GM18861 (cell line): Measurements from ENCODE around the gene IL17RA.
"Not testable (repeated sequence)": the region's sequence is repeated elsewhere in the genome, so short reads cannot be mapped to it uniquely, and the experiment has no call there.

Source experiments
- ATAC-seq: cut with Tn5 transposase; IDR thresholded peaks from one replicate; pipeline ENCODE4 v1.9.1; 2021; ENCODE audit not compliant: unreplicated experiment

Gene IL17RA, protein sequence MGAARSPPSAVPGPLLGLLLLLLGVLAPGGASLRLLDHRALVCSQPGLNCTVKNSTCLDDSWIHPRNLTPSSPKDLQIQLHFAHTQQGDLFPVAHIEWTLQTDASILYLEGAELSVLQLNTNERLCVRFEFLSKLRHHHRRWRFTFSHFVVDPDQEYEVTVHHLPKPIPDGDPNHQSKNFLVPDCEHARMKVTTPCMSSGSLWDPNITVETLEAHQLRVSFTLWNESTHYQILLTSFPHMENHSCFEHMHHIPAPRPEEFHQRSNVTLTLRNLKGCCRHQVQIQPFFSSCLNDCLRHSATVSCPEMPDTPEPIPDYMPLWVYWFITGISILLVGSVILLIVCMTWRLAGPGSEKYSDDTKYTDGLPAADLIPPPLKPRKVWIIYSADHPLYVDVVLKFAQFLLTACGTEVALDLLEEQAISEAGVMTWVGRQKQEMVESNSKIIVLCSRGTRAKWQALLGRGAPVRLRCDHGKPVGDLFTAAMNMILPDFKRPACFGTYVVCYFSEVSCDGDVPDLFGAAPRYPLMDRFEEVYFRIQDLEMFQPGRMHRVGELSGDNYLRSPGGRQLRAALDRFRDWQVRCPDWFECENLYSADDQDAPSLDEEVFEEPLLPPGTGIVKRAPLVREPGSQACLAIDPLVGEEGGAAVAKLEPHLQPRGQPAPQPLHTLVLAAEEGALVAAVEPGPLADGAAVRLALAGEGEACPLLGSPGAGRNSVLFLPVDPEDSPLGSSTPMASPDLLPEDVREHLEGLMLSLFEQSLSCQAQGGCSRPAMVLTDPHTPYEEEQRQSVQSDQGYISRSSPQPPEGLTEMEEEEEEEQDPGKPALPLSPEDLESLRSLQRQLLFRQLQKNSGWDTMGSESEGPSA

DNA sequence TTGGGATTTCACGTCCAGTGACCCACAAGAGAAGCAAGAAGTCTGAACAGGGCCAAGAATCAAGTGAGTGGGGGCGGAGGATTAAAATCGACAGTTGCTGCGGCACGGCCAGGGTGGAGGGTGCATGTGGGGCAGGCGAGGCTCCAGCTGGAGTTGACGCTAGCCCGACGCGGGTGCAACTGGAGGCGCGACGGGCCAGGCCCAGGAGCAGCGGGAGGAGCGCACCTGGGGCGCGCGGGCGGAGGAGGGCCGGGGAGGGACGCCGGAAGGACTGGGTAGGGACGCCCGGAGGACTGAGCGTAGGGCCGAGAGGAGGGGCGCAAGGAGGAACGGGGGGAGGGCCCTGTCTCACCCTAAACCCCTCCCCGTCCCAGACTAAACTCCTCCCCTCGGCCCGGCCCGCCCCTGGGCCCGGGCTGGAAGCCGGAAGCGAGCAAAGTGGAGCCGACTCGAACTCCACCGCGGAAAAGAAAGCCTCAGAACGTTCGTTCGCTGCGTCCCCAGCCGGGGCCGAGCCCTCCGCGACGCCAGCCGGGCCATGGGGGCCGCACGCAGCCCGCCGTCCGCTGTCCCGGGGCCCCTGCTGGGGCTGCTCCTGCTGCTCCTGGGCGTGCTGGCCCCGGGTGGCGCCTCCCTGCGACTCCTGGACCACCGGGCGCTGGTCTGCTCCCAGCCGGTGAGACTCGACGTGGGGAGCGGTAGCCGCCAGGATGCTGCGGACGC lies at the start of gene IL17RA:
Gene IL17RA, plus strand, starts transcription at position 447 of the 723 bp plus-strand sequence. Its CDS starts 92 bp downstream, at position 539.
- peak; percentile 82 for ATAC-seq

DNA sequence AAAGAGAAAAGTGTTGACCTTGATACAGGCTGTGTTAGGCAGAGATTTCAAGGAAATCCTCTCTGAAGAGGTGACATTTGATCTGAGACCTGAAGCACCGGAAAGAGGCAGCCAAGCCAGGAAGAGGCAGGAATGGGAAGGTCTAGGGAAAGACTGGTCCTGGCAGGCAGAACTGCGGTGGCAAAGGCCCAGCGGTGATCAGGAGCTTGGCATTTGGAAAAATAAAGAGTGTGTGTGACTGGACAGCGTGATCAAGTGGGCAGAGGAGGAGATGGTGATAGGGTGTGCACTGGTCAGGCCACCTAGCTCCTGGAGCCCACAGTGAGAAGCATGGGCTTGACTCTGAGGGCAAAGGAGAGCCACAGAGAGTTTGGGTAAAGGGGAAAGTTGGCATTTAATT lies 49.6 kb upstream of the IL17RA start:
- ATAC-seq: no peak

DNA sequence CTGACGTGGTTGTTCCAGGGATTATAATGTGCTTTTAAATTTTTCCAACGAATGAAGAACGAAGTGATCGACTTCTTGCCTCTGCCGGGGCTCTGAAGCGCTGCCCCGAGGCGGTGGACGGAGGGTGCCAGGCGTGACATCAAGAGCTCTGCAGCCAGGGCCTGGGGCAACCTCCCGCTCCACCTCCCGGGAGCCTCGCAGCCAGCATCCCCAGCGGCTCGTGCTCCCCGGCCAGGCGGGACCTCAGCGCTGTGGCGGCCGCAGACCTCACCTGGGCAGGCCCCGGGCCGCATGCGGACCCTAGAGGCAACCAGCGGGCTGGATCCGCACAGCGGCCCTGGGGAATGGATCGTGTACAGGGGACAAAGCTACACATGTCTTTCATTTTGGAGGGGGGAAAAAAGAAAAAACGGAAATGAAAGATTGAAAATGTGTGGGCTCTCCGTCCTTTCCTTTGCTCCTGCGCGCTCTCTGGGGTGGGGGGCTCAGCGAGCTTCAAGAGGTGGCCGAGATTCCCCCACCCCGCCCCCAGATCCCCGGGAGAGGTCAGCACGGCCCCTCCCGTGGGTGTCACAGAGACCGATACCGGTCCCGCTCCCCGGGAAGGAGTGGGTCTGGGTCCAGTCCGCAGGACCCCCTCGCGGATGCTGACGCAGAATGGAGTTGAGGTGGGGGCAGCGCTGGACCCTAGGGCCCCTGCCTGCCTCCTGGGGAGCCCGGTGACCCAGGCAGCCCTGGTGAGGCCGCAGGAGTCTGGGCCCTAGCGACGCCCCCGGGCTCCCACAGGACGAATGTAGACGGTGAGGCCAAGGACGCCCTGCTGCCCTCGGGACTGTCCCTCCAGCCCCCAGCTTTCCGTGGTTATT lies 48.6 kb upstream of the IL17RA start:
- not testable (repeated sequence) for ATAC-seq

DNA sequence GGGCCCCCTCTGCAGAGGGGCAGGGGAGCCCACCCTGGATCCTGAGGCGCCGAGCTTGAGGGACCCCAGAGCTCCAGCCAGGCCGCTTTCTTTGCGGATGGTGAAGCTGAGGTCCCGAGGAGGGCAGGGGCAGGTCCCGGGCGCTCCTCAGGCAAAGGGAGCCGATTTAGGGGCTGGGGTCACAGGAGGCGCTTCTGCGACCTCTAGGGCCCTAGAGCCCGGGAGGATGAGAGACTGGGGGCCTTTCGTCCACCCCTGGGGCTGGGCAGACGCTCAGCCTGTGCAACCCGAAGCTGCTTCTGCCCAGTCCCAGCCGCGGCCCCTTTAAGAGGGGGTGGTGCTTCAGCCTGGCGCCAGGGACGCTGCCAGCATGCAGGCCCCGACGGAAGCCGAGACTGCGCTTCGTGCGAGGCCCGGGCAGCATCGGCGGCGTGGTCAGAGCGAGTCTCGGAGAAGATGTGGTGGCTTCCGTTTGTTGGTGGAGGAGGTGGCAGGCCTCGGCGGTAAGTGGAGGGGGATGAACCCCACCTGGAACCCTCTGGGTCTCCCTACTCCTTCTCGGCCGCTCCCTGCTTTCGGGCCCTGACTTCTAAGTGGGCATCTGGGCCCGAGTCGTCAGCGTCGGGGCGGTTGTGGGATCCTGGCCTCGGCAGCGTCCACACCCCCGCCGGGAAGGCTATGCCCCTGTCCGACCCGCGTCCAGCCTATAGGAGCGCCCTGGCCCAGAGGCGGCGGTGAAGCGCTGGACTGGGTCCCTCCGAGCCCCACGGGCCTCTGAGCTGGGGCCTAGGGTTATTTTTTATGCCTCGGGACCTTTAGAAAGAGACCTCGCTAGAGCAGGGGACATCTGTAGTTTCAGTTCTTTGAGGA lies 47.7 kb upstream of the IL17RA start:
- not testable (repeated sequence) for ATAC-seq

DNA sequence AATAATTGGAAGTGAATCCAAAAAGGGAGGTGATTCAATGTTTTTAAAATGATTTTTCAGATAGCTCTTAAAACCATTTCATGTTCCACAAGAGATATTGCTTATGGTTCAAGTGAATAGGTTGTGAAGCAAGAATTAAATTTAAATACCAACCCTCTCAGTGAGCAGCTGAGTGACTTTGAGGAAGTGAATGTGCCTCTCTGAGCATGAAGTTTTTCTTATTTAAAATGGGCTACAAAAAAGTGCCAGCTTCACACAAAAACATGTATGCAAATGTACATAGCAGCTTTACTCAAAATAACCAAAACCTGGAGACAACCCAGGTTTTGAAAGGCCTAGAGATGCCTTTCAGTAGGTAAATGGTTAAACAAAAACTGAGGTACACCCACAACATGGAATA lies 41.3 kb upstream of the IL17RA start:
- no peak for ATAC-seq

DNA sequence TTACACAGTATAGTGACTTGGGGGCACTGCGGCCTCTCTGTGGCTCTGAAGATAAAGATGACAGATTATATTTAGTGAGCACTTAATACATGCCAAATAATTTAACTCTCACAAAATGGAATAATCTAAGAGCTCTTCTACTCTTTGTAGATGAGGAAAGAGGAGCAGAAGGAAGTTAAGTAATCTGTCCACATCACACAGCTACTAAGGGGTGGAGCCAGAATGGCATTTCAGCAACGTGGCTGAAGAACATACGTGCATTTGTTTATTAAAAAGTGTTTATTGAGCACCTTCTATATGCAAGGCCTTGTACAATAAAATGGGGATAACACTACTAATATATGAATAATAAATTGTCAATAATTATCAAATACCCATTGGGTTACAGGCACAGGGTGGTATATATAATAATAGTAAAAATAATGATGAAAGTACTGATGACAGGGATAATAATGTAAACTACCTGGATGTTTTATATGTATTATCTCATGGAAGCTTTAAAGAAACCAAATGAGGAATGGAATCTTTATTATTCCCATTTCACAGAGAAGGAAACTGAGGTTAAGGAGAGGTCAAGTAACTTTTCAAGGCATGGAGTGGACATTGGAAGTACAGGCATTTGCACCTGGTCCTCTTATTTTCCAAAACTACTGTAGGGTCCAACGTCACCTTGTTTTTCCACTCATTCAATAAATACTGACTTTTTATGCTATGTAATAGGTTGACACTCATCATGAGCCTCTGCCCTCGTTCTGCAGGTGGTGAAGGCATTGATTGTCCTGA lies 38.0 kb upstream of the IL17RA start:
- no peak for ATAC-seq

DNA sequence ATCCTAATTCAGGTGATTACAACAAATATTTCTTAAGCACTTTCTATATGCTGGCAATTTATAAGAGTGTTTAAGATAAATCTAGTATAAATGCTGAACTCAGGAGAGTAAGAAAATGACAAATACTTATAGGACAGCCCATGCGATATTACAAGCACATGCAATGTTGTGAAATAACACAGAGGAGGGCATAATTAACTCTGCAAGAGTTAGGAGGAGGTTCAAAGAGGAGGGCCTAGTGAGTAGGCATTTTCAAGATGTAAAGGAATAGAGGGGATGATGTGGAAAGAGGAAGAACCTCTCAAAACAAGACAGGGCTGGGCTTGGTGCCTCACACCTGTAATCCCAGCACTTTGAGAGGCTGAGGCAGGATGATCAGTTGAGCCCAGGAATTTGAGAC lies 37.1 kb upstream of the IL17RA start:
- ATAC-seq: no peak

DNA sequence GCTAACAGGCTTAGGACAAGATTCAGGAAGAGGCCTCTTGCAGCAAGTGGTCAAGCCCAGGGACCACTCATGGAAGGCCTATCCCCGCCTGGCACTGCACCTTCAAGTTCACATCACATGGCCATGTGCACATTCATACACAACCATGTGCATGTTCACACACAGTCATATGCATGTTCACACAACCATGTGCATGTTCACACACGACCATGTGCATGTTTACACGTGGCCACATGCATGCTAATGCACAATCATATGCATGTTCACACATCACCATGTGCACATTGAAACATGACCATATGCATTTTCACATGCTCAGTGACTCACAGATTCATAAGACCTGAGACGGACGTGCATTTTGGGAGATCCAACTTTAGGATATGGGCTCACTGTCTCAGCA lies 28.7 kb upstream of the IL17RA start:
- ATAC-seq: no peak

DNA sequence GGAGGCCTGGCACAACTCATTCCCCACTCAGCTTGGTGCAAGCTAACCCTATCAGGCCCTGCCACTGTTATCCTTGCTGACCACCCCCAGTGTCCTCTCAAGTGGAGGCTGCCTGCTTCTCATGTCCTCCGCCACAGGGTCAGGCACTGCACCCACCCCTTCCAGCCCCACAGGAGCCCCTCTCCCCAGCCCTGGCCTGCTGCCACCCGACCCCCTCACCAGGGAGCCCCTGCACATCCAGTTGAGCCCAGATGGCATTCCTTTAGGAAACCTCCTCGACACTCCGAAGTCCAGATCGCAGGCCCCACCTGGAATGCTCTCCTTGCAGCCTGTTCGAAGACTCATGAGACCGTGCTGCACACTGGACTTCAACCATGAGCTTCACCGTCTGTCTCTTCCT lies 28.0 kb upstream of the IL17RA start:
- ATAC-seq: no peak

DNA sequence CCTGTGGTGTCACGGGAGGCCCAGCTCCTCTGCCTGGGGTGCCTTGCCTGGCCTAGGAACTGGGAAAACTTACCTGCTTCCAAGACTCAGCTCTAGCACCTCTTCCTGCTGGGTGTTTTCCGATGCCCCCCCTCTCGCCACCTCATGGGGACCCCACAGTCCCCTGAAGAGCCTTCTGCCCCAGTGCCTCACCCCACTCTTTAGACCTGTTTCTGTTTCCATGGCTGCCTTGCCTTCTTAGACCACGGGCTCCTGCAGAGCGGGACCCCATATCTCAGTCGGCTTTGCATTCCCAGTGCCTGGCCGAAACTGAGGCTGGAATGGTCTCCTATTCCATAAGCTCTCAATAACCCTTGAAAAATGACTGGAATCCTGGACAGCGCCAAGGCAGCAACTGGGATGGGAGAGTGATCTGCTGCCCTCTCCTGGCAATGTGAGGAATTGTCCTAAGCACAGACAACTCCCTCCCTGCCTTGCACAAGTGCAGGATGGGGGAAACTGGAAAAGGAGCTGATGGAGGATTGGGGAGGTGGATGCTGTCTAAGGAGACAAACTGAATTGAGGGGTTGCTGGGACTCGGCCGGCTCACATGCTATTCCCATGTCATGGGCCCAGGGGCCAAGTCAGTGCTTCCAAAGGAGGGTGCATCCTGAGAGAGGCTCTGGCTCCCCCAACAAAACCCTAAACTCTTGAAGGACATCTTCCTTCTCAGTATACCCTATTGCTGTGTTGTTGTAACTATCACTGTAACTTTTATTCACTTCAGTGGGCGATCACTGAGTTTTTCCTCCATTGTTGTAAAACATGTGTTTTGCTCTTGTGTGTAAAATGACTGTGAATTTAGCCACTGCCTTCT lies 26.6 kb upstream of the IL17RA start:
- ATAC-seq: no peak

DNA sequence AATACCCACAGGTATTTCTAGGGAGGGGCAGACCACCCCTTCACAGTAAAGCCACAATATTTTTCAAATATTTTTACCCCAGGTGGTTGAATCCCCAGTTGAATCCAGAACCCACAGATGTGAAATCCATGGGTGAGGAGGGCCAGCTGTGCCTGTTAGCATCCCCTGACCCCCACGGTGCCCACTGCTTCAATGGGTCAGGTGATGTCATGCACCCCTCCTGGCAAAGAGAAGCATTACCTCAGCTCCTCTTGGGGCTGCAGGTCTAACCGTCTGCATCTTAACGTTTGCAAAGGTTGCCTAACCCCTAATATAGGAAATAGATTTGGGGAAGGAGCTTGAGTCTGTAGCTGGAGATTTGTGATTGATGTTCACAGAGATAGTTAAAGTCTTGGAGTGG lies 24.7 kb upstream of the IL17RA start:
- ATAC-seq: no peak

DNA sequence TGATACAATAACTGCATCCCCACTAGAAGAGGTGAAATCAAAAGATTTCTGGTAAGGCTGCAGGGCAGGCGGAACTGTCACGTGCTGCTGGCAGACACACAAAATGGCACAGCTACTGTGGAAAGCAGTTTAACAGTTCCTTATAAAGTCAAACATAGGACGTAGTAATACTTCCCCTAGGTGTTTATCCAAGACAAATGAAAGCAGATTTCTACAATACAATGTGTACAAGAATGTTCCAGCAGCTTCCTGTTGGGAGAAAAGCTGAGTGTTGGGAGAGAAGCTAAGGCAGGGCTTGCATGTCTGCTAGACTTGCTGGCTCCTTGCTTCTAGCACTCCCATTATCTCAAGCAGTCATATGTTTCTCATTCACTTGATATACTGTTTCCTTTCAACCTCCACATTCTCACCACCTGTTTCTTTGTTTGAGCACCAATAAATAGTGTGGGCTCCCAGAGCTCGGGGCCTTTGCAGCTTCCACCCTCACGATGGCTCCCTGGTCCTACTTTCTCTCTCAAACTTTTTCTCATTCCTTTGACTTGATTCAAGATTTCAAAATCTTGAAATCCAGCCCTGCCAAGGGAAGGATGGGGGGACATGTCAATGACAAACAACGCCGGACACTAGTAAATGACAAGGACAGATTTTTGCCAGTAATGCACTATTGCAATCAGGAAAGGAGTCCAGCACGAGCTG lies 21.2 kb upstream of the IL17RA start:
- no peak for ATAC-seq

DNA sequence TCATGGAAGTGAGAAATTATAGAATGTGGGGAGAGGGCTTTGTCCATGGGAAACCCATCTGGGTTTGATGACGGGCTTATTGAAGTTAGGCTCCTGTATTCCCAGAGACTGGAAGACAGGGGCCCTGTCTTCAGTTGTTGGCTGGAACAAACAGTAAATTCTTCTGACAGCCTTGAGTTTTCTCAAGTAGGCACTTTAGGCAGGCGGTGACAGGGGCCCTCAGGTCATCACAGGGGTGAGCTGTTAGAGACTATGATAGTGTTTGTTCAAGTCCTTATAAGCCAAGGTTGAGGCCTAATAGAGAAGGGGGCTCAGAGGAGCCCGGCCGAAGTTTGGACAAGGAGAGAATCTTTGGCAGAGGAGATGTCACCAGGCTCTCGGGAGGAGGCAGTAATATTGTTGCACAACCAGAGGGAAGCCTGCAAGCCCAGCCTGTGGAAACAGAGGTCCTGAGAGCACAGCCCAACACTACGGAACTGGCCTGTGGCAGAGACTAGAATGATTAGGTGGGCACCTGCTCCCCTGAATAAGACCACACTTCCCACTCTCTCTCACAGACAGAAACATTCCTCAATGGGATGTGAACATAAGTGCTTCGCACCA lies 20.2 kb upstream of the IL17RA start:
- no peak for ATAC-seq

DNA sequence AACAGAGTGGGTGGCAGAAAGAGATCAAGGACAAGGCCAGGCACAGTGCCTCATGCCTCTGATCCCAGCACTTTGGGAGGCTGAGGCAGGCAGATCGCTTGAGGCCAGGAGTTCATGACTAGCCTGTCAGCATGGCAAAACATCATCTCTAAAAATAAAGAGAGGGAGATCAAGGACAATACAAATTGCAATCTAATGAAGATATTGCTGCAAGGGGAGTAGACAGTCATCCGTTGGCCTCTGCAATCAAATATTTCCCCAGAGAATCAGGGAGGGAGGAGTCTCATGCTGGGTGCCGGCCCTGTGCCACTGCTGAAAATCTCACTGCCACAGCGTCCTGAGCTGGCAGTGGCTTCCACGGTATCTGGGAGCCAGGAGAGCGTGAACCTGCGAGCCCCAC lies 19.4 kb upstream of the IL17RA start:
- no peak for ATAC-seq

DNA sequence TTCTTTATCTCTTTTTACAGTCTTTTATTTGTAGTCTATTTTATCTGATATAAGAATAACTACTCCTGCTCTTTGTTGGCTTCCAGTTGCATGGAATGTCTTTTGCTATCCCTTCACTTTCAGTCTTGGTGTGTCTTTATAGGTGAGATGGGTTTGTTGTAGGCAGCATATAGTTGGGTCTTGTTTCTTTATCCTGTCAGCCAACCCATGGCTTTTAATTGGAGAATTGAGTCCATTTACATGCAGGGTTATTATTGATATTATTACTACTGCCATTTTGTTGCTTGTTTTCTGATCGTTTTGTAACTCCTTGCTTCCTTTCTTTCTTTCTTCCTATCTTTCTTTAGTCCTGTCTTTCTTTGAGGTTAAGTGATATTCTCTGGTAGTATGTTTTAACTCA lies 11.9 kb upstream of the IL17RA start:
- no peak for ATAC-seq

DNA sequence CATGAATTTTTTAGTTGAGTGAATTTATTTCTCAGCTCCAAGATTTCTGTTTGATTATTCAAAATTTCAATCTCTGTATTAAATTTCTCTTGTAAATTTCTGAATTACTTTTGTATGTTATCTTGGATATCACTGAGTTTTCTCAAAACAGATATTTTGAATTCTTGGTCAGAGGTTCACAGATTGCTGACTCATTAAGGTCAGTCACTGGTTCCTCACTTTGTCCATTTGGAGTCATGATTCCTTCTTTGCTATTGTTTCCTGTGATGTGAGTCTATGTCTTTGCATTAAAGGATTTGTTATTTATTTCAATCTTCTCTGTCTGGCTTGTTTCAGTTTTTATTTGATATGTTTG lies 10.2 kb upstream of the IL17RA start:
- ATAC-seq: no peak

DNA sequence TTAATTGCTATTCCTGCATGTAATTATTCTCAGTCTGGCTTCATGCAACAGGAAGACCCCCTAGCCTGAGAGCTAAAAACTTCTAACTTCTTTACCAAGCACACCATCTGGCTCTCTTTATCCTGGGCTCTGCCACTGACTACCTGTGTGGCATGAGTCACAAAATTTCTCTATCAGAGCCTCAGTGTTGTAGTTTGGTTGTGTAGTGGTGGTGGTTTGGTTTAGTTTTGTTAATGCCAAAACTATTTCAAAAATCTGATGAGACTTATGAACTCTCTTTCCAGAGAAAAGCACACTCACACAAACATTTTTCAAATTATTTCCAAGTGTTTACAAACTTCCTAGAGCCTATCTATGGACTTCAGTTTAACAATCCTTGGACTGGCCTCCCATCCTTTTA lies 7.5 kb upstream of the IL17RA start:
- ATAC-seq: no peak
